Measurements from ENCODE around the gene PDCD6IP. TPM values are rescaled to one million over a fixed set of nuclear protein-coding genes. Genes with fewer than 3 reads are reported as not detected.
A peak's percentile ranks its signal among the peaks of the same experiment; 100 is the strongest.

PDCD6IP gene
- total and polyA plus RNA-seq, 2 experiments from 2014 or later, result 60.5 to 103 TPM

GRCh38 chr3:33875680-33876079 is 77.2 kb downstream of the PDCD6IP start:
- H3K4me1 ChIP-seq (ENCODE audit: low read depth), result peaks cover 33% of the 10 kb centered on the region
- no peak for DNase-seq (ENCODE audit: low read depth in 1 of 2, low spot score in 1 of 2)
- no peaks in the 10 kb centered on the region for H3K36me3 ChIP-seq
- no peak overlapping the region for H3K4me3 ChIP-seq
- no peaks in the 10 kb centered on the region for H3K27me3 ChIP-seq
- TF ChIP-seq CTCF (IDR thresholded peaks at IDR 0.05; ENCODE audit: low read depth, low read length), result no peak
- H3K9me3 ChIP-seq (ENCODE audit: low read depth), result no peaks in the 10 kb centered on the region
- peak overlapping the region; percentile 61 for H3K27ac ChIP-seq

GRCh38 chr3:33877187-33877586 is 78.8 kb downstream of the PDCD6IP start:
- H3K4me3 ChIP-seq, result no peak overlapping the region
- no peak for TF ChIP-seq CTCF (IDR thresholded peaks at IDR 0.05; ENCODE audit: low read depth, low read length)
- no peak for DNase-seq (ENCODE audit: low read depth in 1 of 2, low spot score in 1 of 2)
- no peaks in the 10 kb centered on the region for H3K36me3 ChIP-seq
- H3K9me3 ChIP-seq (ENCODE audit: low read depth), result no peaks in the 10 kb centered on the region
- peak overlapping the region; percentile 69 for H3K27ac ChIP-seq
- H3K4me1 ChIP-seq (ENCODE audit: low read depth), result peaks cover 33% of the 10 kb centered on the region
- no peaks in the 10 kb centered on the region for H3K27me3 ChIP-seq

GRCh38 chr3:33879540-33879939 is 81.1 kb downstream of the PDCD6IP start:
- Histone ChIP-seq H3K4me3 (no peak overlapping the region), H3K27me3 (no peaks in the 10 kb centered on the region), H3K27ac (no peak overlapping the region), H3K4me1 (ENCODE audit: low read depth) (peaks cover 33% of the 10 kb centered on the region), H3K36me3 (no peaks in the 10 kb centered on the region), H3K9me3 (ENCODE audit: low read depth) (no peaks in the 10 kb centered on the region)
- no peak for TF ChIP-seq CTCF (IDR thresholded peaks at IDR 0.05; ENCODE audit: low read depth, low read length)
- DNase-seq (ENCODE audit: low read depth in 1 of 2, low spot score in 1 of 2), result peak in 1 of 2 donors; percentile 30

GRCh38 chr3:33881156-33882064 is 83.0 kb downstream of the PDCD6IP start:
- Histone ChIP-seq H3K4me1 (ENCODE audit: low read depth) (peaks cover 22% of the 10 kb centered on the region), H3K4me3 (no peak overlapping the region), H3K27ac (no peak overlapping the region), H3K9me3 (ENCODE audit: low read depth) (no peaks in the 10 kb centered on the region), H3K27me3 (no peaks in the 10 kb centered on the region), H3K36me3 (no peaks in the 10 kb centered on the region)
- TF ChIP-seq CTCF (IDR thresholded peaks at IDR 0.05; ENCODE audit: low read depth, low read length), result no peak
- no peak for DNase-seq (ENCODE audit: low read depth in 1 of 2, low spot score in 1 of 2)

- TF ChIP-seq CTCF (IDR thresholded peaks at IDR 0.05; ENCODE audit: low read depth, low read length), result no peak
- Histone ChIP-seq H3K27ac (no peak overlapping the region), H3K36me3 (no peaks in the 10 kb centered on the region), H3K4me3 (no peak overlapping the region), H3K27me3 (no peaks in the 10 kb centered on the region), H3K9me3 (ENCODE audit: low read depth) (no peaks in the 10 kb centered on the region), H3K4me1 (ENCODE audit: low read depth) (peaks cover 13% of the 10 kb centered on the region)
- no peak for DNase-seq (ENCODE audit: low read depth in 1 of 2, low spot score in 1 of 2)
These were observed 83.9 kb downstream of the PDCD6IP start for GRCh38 chr3:33882296-33882695.
